MV-4-11 (cell line): ENCODE measurements around the gene MED4.
A peak's percentile ranks its signal among the peaks of the same experiment; 100 is the strongest.
"Not testable (repeated sequence)": the region's sequence is repeated elsewhere in the genome, so short reads cannot be mapped to it uniquely, and the experiment has no call there.

Source experiments
- DNase-seq: peaks from one replicate; lab custom pipeline; 2025; lab: John Stamatoyannopoulos, UW

The MED4 gene

GRCh38 chr13:48094404-48094780 is 512 bp downstream of the MED4 start:
- no peak for DNase-seq

GRCh38 chr13:48093588-48093987 is 1.3 kb downstream of the MED4 start:
- no peak for DNase-seq

GRCh38 chr13:48086272-48086671 is 8.6 kb downstream of the MED4 start:
- no peak for DNase-seq

GRCh38 chr13:48081739-48082138 is 13.2 kb downstream of the MED4 start:
- no peak for DNase-seq

GRCh38 chr13:48078251-48078656 is 16.6 kb downstream of the MED4 start:
- peak; percentile 61 for DNase-seq

- DNase-seq = no peak
These were observed 20.9 kb downstream of the MED4 start for GRCh38 chr13:48074006-48074405.

- DNase-seq = no peak
These were observed 22.1 kb downstream of the MED4 start for GRCh38 chr13:48072787-48073186.

- no peak for DNase-seq
These were observed 22.6 kb downstream of the MED4 start for GRCh38 chr13:48072304-48072703.

GRCh38 chr13:48070942-48071341 is 24.0 kb downstream of the MED4 start:
- no peak for DNase-seq

DNA sequence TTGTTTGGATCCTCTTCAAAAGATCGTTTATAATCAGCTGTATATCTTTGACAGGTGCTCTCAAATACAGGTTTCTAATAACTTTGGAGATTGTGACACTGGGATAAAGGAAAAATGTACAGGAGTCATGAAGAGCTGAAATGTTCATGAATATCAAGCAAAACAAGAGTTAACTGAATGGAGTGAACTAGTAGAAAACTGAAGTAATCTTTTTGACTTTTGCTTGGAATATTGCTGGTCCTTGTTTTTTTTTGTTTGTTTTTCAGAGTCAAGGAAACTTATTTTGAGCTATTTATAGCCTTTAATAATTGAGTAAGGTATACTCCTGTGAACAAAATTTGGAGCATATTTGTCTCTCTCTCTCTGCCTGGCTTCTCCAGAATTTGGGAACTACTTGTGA is 25.3 kb downstream of the MED4 start:
- DNase-seq = peak; percentile 19

DNA sequence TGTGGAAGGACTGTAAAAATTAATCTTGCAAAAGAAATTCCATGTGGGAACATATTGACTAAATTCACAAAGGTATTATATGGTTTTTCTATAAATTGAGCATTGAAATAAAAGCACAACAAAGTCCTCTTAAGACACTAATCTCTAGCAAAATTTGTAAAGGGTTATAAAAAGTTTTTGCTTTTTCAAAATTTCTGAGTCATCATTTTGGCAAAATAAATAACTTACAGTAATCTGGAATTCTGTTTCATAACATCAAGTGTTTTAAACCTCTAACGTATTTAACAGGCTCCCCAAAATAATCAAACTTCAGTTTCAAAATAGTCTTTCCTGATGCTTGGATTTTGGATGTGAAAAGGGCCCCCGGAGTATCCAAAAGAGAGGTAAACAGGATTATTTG is 26.0 kb downstream of the MED4 start:
- no peak for DNase-seq

- no peak for DNase-seq
These were observed 26.9 kb downstream of the MED4 start for GRCh38 chr13:48068036-48068435.

DNA sequence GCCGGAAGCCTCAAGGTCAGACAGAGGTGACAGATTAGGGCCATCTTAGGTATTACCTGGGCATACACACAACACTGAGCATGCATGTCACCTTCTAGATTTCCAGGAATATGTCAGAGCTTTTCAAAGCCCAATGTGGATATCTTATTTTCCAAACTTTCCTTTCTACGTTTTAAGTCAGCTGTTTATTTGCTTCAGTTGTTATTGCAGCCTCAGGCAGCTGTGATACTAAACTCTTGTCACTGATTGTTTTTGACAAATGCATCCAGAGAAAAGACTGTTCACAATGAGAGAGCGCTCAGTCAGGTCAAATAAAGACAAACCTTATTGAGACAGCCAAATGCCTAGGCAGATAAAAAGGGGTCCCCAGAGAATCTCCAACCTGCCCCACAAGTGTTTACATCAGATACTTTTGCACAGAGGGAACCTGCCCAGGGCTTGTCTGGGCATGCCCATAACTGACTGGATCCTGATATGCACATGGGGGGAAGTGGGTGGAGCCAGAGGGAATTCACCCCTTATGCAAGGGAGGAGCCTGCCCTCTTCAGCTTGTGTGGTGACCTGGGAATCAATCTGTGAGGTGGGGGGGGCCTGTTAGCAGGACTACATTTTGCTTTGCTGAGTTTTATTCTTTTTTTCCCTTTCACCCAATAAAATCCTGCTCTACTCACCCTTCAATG is 28.5 kb downstream of the MED4 start:
- peak; percentile 75 for DNase-seq

GRCh38 chr13:48059951-48060350 is 35.0 kb downstream of the MED4 start:
- not testable (repeated sequence) for DNase-seq

DNA sequence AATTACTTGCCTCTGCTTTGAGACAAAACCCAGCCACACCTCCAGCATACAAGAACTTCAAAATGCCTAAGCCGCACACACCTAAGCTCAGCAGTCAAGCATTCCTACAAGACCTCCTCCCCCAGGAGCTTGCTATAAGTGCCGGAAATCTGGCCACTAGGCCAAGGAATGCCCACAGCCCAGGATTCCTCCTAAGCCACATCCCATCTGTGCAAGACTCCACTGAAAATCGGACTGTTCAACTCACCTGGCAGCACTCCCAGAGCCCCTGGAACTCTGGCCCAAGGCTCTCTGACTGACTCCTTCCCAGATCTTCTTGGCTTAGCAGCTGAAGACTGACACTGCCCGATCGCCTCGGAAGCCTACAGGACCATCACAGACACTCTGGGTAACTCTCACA is 36.4 kb downstream of the MED4 start:
- DNase-seq = not testable (repeated sequence)

DNA sequence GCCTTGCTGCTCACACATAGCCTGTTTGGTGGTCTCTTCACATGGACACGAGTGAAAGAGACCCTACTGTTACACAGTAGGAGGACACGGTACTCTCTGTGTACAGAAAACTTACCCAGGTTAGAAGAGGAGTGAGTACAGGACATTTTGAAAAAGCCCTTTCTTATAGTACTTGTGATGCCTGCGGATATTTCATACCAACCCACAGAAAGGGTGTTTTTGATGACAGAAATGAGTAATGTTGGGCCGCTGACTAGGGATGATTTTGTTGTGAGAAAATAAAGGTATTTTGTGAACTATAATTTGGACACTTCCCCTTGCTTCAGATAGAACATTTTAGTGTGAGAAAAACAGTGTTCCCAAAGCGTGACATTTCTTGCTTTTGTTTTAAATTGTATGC is 39.2 kb downstream of the MED4 start:
- no peak for DNase-seq

DNA sequence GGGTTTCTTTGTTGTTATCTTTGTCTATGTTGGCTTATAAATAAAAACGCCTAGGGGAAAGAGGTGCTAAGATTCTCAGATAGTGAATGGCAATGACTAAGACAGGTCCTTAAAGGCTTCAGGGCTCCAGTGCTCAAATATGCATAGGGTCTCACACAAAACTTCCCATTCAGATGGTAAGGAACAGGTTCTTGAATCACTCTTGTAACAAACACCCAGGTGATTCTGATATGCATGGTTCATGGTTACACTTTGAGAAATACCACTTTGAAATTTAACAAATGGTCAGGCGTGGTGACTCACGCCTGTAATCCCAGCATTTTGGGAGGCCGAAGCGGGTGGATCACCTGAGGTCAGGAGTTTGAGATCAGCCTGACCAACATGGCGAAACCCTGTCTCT is 40.3 kb downstream of the MED4 start:
- no peak for DNase-seq

DNA sequence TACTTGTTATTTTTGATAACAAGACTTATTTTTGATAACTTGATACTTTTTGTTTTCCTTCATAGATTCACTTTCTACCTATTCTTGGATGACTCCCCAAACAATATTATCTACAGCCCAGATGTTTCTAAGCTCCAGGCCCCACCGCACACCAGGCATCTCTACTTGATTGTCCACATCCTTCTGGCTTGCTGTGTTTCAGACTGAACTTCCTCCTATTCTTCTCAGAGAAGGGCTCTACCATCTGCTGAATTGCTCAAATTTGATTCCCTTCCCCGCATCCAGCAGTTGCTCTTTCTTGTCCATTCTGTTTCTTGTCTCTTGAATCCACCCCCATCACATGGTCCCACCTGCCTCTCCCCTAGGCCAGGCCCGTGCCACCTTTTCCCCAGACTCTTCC is 44.4 kb downstream of the MED4 start:
- DNase-seq = peak; percentile 50

- no peak for DNase-seq
These were observed 51.0 kb downstream of the MED4 start for GRCh38 chr13:48043789-48044503.

DNA sequence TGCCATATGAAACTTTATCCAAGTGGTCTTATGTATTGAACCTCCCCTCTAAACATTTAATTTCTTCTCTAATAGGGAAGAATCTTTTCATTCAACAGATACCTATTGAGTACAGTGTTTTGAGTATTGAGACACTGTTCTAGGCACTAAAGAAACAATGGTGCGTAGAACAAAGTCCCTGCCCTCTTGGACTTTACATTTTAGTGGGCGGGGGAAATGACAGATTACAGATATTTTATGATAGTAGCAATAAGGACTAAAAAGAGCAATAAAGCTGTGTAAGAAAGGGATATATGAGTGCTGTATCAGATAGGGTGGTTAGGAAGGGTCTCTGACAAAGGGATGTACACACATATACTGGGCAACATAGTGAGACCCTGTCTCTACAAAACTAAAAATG is 52.0 kb downstream of the MED4 start:
- DNase-seq = no peak

DNA sequence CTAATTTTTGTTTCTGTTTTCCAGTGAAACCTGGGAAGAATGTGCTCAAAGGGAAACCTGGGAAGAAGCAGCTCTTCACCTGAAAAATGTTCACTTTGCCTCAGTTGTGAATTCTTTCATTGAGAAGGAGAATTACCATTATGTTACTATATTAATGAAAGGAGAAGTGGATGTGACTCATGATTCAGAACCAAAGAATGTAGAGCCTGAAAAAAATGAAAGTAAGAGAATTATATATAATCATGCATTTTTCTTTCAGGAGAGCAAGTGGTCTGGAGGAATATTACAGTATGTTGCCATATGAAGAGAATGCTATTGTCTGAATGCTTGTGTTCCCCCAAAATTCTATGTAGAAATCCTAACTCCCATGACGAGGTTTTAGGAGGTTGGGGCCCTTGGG is 54.0 kb downstream of the MED4 start:
- no peak for DNase-seq

DNA sequence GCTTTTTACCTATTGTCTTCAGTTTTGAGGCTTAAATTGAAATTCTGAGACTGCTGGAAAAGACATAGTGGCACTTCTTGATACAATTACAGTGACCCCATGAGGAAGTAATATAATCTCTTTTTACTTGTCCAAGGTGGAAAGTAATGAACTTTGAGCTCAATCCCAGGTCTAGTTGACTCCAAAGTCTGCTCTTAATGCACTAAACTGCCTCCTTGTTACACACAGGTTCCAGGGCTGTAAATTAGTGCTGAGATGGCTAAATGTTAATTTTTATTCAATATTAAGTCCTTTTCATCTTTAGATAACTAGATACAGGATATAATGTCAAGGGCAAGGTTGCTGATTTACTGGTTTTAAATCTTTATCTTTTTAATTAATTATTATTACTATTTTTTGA is 54.9 kb downstream of the MED4 start:
- DNase-seq = no peak

DNA sequence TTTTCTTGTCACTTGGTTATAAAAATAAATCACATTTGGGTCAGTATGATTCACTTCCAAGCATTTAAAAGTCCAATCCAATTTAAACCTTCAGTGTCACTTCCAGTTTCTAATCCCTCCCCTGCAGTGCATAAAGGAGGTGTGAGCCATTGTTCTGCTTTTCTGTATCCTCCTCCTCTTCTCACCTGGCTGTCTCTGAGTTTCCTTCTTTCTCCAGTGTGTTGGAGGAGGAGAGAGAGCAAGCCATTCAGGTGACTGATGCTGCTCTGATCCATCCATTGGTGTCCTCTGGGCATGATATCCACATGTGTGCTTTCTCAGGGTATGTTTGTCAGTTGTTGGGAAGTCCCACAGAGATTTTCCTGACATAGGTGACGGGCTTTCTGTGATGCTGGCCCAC is 56.1 kb downstream of the MED4 start:
- peak; percentile 31 for DNase-seq
